B cell (primary cell): ENCODE data around the gene UBE3C. TPM values are rescaled to one million over a fixed set of nuclear protein-coding genes. Genes with fewer than 3 reads are reported as not detected.

Experiments
- ATAC-seq: fragments of 200-7000 bp; cut with Tn5 transposase; one replicate; pipeline ENCODE4 v1.10.0; 2021; ENCODE audit warnings: low read depth, mild to moderate bottlenecking, moderate number of reproducible peaks, moderate library complexity
- CTCF ChIA-PET: fragments of 350-600 bp; sonication (Branson Sonifier 250); formaldehyde crosslinking; loops from one replicate; lab custom pipeline; 2021; ENCODE audit warnings: antibody characterized with exemption, inconsistent platforms; lab: Charles Lee
- POLR2A ChIA-PET: fragments of 350-600 bp; sonication (Branson Sonifier 250); formaldehyde crosslinking; loops from one replicate; lab custom pipeline; 2021; ENCODE audit warnings: antibody characterized with exemption; lab: Charles Lee
- DNase-seq: peaks from one replicate; pipeline ENCODE4 v3.0.0; 2013
- H2AFZ ChIP-seq: 2 replicates; pipeline ENCODE4 v1.6.1; 2012; ENCODE audit warnings: mild to moderate bottlenecking, low read depth, low read length; ENCODE audit not compliant: insufficient read depth, poor library complexity, severe bottlenecking
- H3K27ac ChIP-seq, 2 donors: 1 replicate in 1 of 2; 2 replicates in 1 of 2; pipeline ENCODE4 v1.5.1; 2012 to 2013; ENCODE audit warnings: low read length in 2 of 2, mild to moderate bottlenecking in 2 of 2, moderate library complexity in 1 of 2
- H3K27me3 ChIP-seq, 4 experiments: fragments of 200-600 bp in 1 of 4; sonication (generic) in 1 of 4; replicated peaks in 1 of 4; 1 replicate in 2 of 4; 2 replicates in 2 of 4; pipeline versions ENCODE4 v1.6.1 to v1.7.0; 2013 to 2016; ENCODE audit warnings: low read length in 3 of 4, mild to moderate bottlenecking in 2 of 4, mixed read lengths in 1 of 4, moderate library complexity in 1 of 4; ENCODE audit not compliant: insufficient read depth in 4 of 4, control insufficient read depth in 3 of 4; ENCODE audit errors: control extremely low read depth in 1 of 4
- H3K36me3 ChIP-seq, 2 experiments: replicated peaks in 1 of 2; 1 replicate in 1 of 2; 2 replicates in 1 of 2; pipeline versions ENCODE4 v1.6.1 to v1.7.1; 2013; ENCODE audit warnings: low read length in 1 of 2; ENCODE audit not compliant: insufficient read depth in 2 of 2, control insufficient read depth in 1 of 2; ENCODE audit errors: control extremely low read depth in 1 of 2, extremely low read depth in 1 of 2
- H3K4me1 ChIP-seq, 2 donors: fragments of 200-600 bp in 1 of 2; sonication (generic) in 1 of 2; 1 replicate in 1 of 2; 2 replicates in 1 of 2; pipeline versions ENCODE4 v1.5.1 to v1.6.1; 2013 to 2017; ENCODE audit warnings: low read length in 2 of 2; ENCODE audit not compliant: control insufficient read depth in 2 of 2, insufficient read depth in 2 of 2
- H3K4me2 ChIP-seq: replicated peaks from 2 replicates; pipeline ENCODE3; 2012; ENCODE audit warnings: mild to moderate bottlenecking, low read depth, low read length; ENCODE audit not compliant: poor library complexity, severe bottlenecking
- H3K4me3 ChIP-seq, 5 experiments: fragments of 200-600 bp in 1 of 5; sonication (generic) in 1 of 5; 1 replicate in 3 of 5; 2 replicates in 2 of 5; pipeline versions ENCODE4 v1.5.1 to v1.7.0; 2011 to 2016; ENCODE audit warnings: low read length in 4 of 5, mild to moderate bottlenecking in 4 of 5, low read depth in 2 of 5, control low read depth in 1 of 5, moderate library complexity in 1 of 5; ENCODE audit not compliant: insufficient read depth in 1 of 5; ENCODE audit errors: control extremely low read depth in 1 of 5, extremely low read depth in 1 of 5
- H3K79me2 ChIP-seq: fragments of 200-600 bp; sonication (generic); one replicate; pipeline ENCODE4 v1.6.0; 2016; ENCODE audit warnings: low read length; ENCODE audit not compliant: control insufficient read depth, insufficient read depth
- H3K9ac ChIP-seq: fragments of 200-600 bp; sonication (generic); 2 replicates; pipeline ENCODE4 v1.6.1; 2017; ENCODE audit warnings: mild to moderate bottlenecking, low read length, moderate library complexity
- H3K9me3 ChIP-seq, 3 donors: one replicate each; pipeline versions ENCODE4 v1.6.1 to v1.7.1; 2013; ENCODE audit warnings: low read length in 2 of 3; ENCODE audit not compliant: control insufficient read depth in 2 of 3, insufficient read depth in 1 of 3; ENCODE audit errors: control extremely low read depth in 1 of 3
- H4K20me1 ChIP-seq: 2 replicates; pipeline ENCODE4 v1.6.0; 2012; ENCODE audit warnings: mild to moderate bottlenecking, low read length; ENCODE audit not compliant: insufficient read depth, control insufficient read depth, poor library complexity, severe bottlenecking
- H3K27ac Mint-ChIP-seq: one replicate; pipeline ENCODE4 v1.8.0; 2021; ENCODE audit warnings: mixed read lengths
- H3K27me3 Mint-ChIP-seq: one replicate; pipeline ENCODE4 v1.8.0; 2021; ENCODE audit warnings: mixed read lengths
- H3K4me1 Mint-ChIP-seq: one replicate; pipeline ENCODE4 v1.8.0; 2021; ENCODE audit warnings: mixed read lengths
- H3K4me3 Mint-ChIP-seq: one replicate; pipeline ENCODE4 v1.8.0; 2021; ENCODE audit warnings: mixed read lengths
- H3K9me3 Mint-ChIP-seq: one replicate; pipeline ENCODE4 v1.8.0; 2022; ENCODE audit warnings: mixed read lengths; ENCODE audit not compliant: insufficient read depth
- CTCF ChIP-seq: fragments of 200-600 bp; IDR thresholded peaks from one replicate; pipeline ENCODE4 v1.8.0; 2022; ENCODE audit warnings: antibody characterized with exemption, mild to moderate bottlenecking
- EZH2 ChIP-seq: IDR thresholded peaks from 2 replicates; pipeline ENCODE4 v1.6.1; 2012; ENCODE audit warnings: borderline replicate concordance, low read depth, mild to moderate bottlenecking, moderate library complexity, low read length; ENCODE audit not compliant: insufficient read depth, poor library complexity, severe bottlenecking
- WGBS: methylation state at CpG from one replicate; pipeline ENCODE4 v1.1.5; 2013; ENCODE audit warnings: missing lambda C conversion rate; ENCODE audit not compliant: insufficient coverage; 5-methylcytosine and 5-hydroxymethylcytosine counted together
- intact Hi-C: fragments of 100-400 bp; cut with micrococcal nuclease; formaldehyde crosslinking; loops from one replicate; pipeline ENCODE4 v1.10.0; 2022
- polyA plus RNA-seq: library from polyadenylated mRNA; depleted of rRNA; stranded (reverse); fragments of >200 nt; gene quantifications from 2 replicates; pipeline ENCODE4 v1.2.3, GENCODE V29; 2012
- total RNA-seq, 2 donors: library from RNA; stranded (reverse); fragments of 120-200 nt in 1 of 2; gene quantifications; 1 replicate in 1 of 2; 2 replicates in 1 of 2; pipeline versions ENCODE4 v1.2.3 to v1.2.4, GENCODE V29; 2013 to 2022

The UBE3C gene
- total and polyA plus RNA-seq, 2 donors (not counting 1 experiment from before 2014, with no cell fraction given): 17.8 to 66.5 TPM

- Mint-ChIP-seq H3K4me3 (no peak overlapping the region), H3K4me1 (no peaks in the 10 kb centered on the region), H3K9me3 (peaks cover 3% of the 10 kb centered on the region), H3K27ac (no peak overlapping the region), H3K27me3 (peaks cover 12% of the 10 kb centered on the region)
- intact Hi-C loops: no loop called here
- H3K4me2 ChIP-seq: no peak overlapping the region
- no peak overlapping the region for H2AFZ ChIP-seq
- H3K27me3 ChIP-seq: peaks cover 0 to 8% (median under 1%) of the 10 kb centered on the region in 4 experiments
- H3K4me3 ChIP-seq: no peak overlapping the region
- H3K27ac ChIP-seq: no peak overlapping the region
- ChIA-PET CTCF (interaction anchor here (1.3 kb wide), 1 partner anchor 10 kb away, joined by 3 read pairs; no protein-coding TSS in a partner anchor), POLR2A (no interaction called here)
- H3K9ac ChIP-seq: no peak overlapping the region
- WGBS: 100% methylated on average over 5 of the region's 5 CpGs
- H3K9me3 ChIP-seq: peaks cover 0 to 21% (median 6%) of the 10 kb centered on the region in 3 donors
- no peaks in the 10 kb centered on the region for H3K79me2 ChIP-seq
- TF ChIP-seq EZH2: no peak
- TF ChIP-seq CTCF: no peak
- H4K20me1 ChIP-seq: no peaks in the 10 kb centered on the region
- no peaks in the 10 kb centered on the region for H3K4me1 ChIP-seq
- no peak for ATAC-seq
- no peaks in the 10 kb centered on the region for H3K36me3 ChIP-seq
- DNase-seq: no peak
Observed at GRCh38 chr7:157116762-157117161, 22.0 kb upstream of the UBE3C start.

GRCh38 chr7:157117796-157118195 lies 20.9 kb upstream of the UBE3C start:
- TF ChIP-seq EZH2 (no peak), CTCF (no peak)
- H3K4me2 ChIP-seq: no peak overlapping the region
- POLR2A ChIA-PET: no interaction called here
- H3K27me3 ChIP-seq: peaks cover 0 to under 1% (median 0%) of the 10 kb centered on the region in 4 experiments
- H3K79me2 ChIP-seq: no peaks in the 10 kb centered on the region
- H3K36me3 ChIP-seq: no peaks in the 10 kb centered on the region
- H3K9ac ChIP-seq: no peak overlapping the region
- peaks cover 0 to 10% (median 6%) of the 10 kb centered on the region in 3 donors for H3K9me3 ChIP-seq
- intact Hi-C loops: no loop called here
- no peak overlapping the region for H2AFZ ChIP-seq
- ATAC-seq: no peak
- H3K4me3 ChIP-seq: no peak overlapping the region
- H3K4me1 Mint-ChIP-seq: no peaks in the 10 kb centered on the region
- peaks cover 7% of the 10 kb centered on the region for H3K27me3 Mint-ChIP-seq
- no peaks in the 10 kb centered on the region for H4K20me1 ChIP-seq
- H3K9me3 Mint-ChIP-seq: peaks cover 3% of the 10 kb centered on the region
- 75% methylated on average over 1 of the region's 2 CpGs for WGBS
- no peak overlapping the region for H3K27ac Mint-ChIP-seq
- CTCF ChIA-PET: no interaction called here
- H3K4me1 ChIP-seq: no peaks in the 10 kb centered on the region
- no peak overlapping the region for H3K4me3 Mint-ChIP-seq
- DNase-seq: no peak
- no peak overlapping the region for H3K27ac ChIP-seq
